EL (cell line): ENCODE measurements around the gene PEMT.

Experiments
- DNase-seq: peaks from one replicate; pipeline ENCODE4 v3.0.0-alpha.2; 2016

The PEMT gene

DNA sequence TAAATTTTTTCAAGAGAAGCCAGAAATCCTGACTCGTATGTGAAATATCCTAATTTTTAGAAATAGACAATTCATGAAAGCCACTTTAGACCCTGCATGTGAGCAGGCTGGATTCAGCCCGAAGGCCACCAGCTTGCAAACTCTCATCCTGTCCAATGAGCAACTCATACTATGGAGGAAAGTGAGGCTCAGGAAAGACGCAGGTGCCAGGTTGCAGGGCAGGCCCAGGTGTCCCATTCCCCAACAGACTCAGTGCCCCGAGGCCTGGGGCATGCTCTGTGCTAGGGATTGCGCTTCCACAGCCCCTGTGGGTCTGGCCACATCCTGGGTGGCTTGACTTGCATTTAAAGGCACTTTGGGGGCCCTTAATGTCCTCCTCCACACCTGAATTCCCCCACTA, 78.6 kb downstream of the PEMT start:
- DNase-seq = peak; percentile 16

DNA sequence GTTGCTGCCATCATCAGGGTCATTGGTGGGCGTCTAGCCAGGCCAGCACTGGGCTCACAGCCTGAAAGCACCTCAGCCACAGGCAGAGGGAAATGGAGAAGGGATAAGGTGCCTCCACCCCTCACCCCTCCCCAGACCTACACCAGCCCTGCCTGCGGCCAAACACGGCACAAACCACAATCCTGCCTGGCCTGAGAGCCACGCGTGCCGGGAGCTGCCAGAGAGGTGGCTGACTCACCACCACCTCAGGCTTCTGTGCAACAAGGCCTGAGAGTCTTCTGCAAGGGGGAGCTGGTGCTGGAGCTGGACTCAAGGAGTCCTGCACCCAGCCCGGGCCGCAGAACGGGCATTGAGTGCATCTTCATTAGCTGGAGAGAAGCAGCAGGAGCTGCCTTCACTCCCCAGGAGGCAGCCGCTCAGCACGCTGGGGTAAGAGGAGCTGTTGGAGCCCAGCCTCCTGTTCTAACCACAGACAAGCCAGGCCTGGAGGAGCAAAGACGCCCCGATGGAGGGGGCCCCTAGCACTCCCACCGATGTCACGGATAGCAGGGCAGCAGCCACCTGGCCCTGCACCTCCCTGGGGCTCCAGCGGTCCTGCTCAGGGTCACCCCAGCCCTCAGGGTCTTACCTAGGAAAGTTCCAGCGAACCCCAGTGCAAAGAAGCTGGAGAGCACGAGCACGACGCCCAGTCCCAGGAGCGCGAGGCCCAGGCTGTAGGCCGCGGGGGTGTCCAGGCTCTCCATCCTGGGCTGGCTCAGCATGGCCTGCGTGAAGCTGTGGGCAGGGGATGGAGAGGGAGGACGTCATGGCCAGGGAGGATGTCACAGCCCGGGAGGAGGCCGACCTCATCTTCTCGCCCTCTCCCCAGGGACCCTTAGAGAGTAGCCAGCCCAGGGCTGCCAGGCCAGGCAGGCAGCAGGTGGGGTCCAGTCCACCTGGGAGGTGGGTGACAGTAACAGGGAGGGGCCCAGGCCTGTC, 79.3 kb downstream of the PEMT start:
- DNase-seq = peak; percentile 98

DNA sequence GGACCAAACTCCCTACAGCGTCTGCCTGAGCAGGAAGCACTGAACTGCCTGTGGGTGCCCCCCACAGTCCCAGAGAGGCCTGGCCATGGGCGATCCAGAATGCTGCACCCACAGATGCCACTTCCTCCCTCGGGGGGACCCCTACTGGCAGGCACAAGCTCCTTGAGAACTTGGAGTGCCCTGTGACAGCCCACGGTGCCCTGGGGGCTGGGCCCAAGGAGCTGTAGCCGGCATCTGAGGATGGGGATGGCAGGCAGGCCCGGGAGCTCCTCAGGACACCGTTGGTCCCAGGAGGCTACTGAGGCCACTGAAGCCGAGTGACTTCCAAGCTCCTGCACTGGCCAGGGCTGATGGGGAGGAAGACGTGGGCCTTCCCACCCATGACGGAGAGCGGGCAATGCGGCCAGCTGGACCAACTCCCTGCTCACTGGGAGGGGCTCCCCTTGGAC, 80.2 kb downstream of the PEMT start:
- peak; percentile 7 for DNase-seq

DNA sequence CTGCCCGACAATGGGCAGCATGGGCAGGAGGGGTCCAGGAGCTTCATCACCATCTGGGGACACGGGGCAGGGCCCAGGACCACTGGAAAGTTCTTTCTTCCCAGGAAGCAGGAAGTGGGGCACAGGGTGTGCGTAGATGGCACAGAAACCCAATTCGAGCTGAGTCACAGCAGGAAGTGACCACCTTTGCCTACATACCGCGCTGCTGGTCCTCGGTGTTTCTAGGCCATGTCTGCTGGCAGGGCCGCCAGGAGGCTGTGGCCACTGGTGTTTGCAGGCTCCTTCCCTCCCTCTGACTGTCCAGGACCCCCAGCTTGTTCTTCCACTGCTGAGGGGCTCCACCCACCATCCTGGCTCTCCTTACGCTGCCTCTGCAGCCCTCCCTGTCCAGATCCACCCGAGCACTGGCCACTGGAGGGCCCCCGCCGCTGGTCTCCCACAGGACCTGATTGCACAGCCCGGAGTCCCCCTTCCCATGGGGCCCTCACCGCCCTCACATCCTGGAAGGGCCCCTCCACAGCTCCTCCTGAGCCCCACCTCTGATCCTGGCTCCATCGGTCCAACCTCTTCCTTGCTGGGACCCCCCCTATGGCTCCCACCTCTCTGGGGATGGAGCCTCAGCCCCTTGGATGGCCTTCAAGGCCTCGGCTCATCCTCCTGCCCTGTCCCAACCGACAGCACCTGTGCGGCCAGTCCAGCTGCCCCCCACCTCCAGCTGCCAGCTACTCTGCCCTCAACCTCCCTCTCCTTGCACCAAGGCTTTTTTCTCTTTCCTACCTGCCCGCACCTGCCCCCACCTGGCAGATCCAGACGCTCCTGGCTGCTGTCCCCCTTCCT, 80.8 kb downstream of the PEMT start:
- DNase-seq = no peak

DNA sequence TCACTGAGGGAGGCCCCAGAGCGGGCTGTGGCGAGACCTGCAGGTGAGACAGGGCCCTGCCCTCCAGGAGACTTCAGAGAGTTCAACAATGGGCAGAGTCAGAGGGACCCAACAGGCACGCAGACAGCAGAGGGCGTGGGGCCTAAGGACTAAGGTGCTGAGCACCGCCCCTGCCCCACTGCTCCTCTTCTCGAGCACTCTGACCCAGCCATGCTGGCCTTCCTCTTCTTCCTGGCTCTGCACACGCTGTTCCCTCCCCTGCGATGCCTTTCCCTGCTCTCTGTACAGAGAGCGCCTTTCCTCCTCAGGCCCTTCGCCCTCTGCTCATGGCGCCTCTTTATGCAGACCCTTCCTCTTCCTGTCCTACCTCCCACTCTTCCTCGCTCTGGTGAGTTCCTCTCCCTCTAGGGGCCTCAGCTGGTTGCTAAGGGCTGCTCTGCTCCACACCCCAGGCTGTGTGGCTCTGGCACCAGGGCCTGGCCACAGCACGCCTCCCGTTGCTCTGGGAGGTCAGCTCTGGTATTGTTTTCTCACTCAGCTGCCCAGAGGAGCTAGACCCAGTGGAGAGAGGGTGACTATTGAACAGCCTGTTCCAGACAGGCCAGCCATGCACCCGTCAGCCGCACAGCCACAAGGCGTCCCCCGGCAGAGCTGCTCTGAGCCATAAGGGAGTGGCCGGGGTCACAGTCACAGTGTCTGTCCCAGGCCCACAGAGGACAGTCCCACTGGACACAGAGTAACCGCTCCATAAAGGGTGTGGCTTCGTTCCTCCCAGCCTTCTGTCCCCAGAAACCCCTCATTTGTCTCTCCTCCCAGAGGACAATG, 81.7 kb downstream of the PEMT start:
- no peak for DNase-seq

DNA sequence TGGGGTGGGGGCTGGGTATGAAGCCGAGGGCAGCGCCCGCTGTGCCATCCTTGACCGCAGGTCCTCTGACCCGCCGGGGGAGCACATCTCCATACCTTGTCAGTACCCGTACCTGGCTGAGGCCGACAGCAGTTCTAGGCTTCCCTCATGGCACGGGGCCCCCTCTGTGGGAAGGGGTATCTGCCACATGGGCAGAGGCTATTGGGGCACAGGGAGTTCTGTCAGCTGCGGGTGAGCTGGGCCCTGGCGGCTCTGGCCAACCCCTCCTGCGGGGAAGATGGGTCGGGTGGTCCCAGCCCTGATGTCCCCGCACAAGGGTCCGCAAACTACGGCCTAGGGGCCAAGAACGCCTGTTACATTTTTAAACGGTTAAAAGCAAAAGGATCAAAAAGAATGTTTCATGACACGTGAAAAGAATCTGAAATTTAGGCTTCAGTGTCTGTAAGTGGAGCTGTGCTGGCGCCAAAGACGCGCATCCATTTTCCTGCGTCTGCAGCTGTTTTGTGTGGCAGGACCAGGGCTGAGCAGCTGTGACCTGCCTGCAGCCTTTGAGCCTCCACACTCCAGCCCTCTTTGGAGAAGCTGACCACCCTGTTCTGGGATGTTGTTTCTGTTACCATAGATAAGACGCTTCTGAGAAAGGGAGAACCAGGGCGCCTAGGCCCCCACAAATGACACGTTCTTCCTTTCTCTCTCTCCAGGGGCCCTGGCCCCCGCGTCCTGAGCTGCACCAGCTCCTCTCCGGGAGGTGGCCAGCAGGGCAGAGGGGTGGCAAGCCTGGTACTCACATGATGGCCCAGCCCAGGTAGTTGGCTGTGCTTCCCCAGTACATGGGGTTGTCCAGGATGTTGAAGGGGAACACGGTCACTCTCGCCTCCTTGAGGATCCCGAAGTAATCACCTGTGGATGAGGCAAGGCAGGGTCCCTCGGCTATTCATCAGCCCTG, 82.6 kb downstream of the PEMT start:
- no peak for DNase-seq

DNA sequence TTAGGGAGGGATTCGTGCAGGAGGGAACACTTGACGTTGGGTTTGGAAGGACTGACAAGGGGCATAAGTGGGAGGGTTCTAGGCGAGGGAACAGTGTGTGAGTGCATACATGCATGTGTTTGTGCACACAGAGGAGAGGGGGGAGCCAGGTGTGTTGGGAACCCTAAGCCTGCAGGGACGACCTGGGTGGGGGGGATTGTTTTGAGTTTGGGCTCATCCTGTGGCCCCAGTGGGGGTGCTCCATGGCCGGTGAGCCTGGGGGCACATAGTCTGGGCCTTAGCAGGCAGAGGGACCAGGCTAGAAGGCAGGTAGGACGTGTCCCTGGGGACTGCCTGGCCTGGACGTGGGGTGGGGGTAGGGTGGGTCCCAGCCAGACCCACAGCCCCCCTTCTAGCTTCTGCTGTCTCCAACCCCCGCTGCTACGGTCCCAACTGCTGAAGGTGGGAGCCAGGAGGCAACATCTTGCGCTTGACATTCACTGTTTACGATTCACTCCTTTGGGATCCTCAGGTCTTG, 83.4 kb downstream of the PEMT start:
- DNase-seq = no peak

DNA sequence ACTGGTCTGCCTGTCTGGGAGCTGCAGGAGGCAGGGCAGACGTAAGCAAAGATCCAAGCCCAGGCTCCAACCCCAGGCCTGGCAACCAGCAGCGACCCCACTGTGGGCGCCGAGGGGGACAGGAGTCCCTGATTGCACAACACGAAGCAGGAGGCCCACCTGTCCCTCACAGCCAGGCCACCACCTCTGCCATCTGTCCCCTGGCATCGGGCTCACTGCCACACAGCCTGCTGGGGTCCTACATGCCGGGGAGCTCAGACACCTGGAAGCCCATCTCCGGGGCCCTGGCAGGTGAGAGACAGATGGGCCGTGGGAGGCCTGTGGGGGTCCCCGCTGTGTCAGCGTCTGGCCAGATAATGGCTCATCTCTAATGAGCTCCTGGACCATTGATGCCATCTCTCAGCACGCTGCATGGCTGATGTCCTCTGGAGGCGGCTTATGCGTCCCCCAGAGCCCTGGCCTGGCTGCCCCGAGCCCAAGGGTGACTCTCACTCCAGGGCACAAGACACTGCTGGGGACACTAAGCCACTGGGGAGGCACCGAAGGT, 84.0 kb downstream of the PEMT start:
- DNase-seq = no peak

DNA sequence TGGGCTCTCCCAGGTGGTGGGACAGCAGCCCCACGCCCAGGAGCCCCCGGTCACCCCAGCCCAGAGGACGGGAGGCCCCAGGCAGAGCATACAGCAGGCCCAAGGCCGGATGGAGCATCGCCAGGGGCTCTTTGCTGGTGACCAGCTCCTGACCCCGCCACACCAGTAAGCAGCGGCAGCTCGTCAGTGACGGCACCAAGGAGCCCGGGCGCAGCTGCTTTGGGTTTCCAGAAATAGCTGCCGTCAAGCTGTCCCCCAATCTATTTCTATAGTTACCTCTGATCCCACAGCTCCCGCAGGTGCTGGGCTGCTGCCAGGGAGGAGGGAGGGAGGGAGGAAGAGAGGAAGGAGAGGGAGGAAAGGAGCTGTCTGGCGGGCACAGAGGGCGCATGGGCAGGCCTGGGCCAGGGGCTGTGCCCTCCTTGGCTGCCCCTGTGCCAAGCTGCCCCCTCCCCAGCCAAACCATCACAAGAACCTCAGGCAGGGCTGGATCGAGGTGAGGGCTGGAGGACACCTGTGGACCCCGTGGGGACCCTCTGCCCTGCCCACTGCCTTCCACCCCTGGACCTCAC, 84.5 kb downstream of the PEMT start:
- no peak for DNase-seq

DNA sequence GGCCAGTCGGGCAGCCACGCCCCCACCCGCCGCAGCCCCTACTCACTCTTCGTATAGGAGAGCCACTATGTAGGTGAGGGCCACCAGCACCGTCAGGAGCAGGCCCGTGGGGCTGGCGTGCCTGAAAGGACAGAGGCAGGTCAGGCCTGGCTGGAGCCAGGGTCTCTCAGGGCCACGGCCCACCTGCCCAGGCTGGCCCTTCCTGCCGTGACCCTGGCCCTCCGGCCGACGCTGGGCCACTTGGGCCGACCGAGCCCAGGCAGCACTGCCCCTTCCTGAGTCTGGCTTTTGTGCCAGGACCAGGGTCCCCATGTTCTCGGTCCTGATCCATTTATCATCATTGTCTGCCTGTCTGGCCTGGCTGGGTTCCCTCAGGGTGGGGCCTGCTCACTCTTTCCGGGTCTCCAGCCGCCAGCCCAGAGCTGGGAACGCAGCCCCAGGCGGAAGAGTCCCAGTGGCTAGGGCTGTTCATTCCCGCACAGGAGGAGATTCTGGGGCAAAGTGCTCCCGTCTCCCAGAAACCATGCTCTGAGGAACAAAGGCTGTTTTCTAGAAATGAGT, 85.2 kb downstream of the PEMT start:
- DNase-seq = no peak

DNA sequence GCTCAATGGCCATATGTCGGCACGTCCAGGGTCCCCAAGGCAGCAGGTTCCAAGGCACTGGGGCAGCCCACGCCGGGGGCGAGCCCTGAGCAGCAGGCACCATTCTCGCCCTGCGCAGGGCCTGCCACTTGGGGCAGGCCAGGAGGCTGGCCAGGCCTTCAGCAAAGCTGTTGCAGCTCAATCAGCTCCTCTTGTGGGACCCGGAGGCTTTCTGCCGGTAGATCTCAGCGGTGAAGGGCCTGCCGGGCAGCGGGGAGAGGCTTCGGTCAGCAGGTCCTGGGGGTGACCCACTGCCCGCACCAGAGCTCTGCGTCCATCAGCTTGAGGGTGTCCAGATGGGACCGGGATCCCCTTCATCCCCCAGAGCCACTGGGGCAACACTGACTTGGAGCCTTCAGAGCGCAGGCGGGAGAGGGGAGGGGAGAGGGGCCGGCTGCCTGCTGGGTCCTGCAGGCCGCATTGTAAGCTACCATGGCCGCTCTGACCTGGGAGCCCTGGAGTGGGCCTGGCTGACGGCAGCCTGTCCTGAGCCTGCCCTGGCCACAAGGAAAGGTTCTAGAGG, 85.8 kb downstream of the PEMT start:
- no peak for DNase-seq

DNA sequence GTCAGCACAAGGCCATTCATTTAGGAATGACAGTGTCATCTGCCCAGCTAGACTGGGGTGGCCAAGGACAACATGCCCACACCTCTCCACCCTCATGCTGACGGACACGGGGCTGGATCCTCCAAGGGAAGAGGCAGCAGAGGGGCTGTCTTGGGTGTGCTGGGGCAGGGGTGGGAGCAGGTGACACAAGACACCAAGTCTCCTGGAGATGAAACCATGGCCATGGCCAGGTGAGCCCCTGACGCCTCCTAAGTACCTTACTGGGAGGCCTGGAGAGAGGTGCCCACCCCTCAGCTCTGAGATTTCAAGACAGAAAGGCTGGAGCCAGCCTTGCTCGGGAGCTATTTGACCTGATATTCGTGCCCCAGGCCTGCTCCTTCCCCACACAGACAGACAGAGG, 86.4 kb downstream of the PEMT start:
- DNase-seq = no peak

DNA sequence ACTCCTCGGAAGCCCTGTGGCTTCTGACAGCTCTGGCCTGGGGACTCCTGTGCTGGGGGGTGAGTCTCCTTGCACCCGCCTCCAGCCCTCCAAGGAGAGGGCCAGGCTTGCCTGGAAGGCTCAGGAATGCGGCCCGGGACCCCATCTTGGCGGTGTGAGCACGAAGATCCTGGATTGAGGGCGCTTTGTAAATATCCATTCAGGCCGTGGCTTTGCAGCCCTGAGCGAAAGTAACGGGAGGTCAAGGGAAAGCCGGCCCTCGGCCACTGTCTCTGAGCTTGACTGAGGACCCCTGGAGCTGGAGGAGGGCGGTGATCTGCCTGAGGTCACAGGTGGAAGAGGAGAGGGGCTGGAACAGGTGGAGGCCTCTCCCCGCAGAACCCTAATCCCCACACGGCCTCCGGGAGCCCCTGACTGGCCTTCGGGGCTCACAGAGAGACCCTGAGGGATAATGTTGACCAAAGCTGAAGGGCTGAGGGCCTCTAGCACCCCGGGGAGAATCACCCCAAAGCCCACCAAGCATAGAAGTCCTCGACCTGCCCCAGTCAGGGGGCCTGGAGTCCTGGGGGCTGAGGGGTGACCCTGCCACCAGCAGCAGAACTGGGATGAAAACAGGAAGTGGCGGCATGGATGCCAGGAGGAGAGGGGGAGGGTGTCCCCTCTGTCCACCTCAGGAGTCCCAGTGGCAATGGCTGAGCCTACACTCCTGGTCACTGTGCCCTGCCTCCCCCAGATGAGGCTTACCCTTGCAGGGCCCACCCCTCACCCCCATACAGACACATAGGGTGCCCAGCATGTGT, 87.0 kb downstream of the PEMT start:
- DNase-seq = no peak

DNA sequence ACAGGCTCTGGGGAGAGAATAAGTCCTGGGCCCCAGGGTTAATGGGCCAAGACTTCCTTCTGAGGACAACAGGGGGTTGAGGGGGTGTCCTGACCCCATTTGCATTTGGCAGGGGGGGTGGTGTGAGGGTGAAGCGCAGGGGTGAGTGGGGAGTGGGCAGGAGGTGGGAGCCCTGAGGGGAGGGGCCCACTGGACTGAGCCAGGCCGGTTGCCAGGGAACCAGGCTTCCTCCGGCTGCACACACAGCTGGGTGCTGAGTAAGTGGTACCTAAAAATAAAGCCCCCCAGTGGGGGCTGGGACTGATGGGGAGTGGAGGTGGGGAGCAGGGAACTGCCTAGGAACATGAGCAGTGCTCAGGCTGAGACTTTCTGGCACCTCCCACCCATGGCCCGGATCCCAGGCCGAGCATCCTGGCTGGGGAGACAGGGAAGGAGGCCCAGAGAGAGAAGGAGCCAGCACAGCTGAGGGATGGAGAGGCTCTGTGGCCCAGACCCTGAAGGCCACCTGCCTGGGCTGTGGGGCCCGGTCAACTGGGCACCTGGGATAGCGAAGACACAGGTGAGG, 87.9 kb downstream of the PEMT start:
- DNase-seq = no peak

DNA sequence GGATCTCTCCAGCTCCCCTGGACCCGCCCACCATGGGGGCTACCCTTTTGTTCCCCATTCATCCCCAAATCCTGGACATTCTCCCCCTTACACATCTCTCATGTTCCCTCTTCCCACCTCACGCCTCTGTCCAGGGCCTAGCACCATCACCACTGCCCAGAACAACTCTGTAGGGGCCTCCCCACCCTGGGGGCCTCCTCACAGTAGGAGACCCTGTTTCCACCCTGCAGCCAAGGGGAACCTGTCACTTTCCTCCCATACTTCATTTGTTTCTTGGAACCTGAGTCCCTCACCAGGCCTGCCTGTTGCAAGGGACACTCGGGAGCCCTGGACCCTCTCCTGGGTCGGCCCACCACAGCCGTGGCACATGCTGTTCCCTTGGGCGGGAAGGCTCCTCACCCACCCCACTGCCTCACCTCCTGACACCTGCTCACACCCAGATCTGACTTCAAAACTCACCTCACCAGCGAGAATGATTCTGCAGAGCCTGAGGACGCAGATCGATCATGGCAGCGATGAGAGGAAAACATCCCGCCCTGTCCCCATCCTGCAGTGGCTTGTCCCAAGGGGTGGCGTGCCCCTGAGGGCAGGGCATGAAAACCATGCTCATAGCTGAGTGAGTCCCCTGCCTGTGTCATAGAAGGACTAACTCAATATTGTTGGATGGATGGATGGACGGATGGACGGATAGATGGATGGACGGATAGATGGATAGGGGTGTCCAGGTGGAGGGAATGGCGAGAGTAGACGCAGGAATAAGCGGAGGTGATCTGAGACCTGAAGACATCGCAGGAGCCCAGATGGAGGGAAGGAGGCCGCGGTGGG, 88.6 kb downstream of the PEMT start:
- DNase-seq = no peak

DNA sequence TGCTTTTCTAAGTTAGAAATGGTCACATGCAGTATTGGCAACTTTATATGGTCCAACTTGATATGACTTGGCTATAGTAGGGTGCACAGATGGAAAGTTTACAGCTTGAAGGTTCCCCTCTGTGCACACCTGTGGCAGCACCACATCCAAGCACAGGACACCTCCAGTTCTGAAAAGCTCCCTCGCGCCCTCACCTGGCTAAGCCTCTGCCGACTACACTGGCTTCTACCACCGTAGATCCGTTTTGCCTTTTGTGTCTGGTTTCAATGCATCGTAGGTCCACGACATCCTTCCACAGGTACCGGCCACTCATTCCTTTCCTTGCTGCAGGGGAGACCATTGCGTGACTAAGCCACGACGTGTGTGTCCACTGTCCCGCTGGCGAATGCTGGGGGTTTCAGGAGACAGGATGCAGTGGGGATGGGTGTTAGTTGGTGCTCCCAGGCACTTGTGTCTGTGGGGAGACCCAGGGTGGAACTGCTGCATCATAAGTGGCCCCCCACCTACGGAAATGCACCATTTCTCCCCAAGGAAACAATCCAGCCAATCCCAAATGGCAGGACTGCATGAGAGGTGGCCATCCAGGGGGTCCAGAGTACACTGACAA, 90.4 kb downstream of the PEMT start:
- DNase-seq = no peak

DNA sequence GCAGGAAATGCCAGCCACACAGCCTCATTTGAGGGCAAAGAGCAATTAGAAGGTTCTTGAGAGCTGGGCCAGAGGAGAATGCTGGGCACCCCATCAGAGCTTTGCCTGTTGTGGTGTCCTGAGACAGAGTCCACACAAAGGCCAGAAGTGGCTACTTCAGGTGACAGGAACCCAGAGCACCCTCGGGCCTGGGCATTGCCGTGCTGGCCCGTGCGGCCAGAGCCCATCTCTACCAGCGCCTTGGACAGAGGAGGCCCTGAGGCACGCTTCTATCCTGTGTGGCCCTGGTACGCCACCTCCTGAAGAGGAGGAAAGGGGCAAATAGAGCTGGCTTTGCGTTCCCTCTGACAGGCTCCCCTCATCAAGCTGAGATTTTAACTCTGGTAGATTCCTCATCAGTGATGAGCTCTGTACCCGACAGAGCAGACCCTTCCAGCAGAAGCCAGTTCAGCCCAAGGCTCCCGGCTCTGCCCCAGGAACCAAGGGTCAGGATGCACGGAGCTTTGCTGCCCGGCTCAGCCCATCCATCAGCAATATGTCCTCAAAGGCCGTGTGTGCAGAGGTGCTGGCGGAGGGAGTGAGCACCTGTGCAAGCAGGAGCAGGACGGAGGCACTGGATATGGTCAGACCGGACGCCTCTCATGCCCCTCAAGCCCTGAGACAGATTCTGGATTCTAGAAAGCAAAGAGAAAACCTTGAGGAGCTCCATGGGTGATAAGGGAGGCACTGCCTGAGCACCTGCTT, 91.9 kb downstream of the PEMT start:
- DNase-seq = no peak
